Right forelimb (tissue), 1 donor: ENCODE measurements around the gene ATXN7L1.
"Not testable (repeated sequence)": the region's sequence is repeated elsewhere in the genome, so short reads cannot be mapped to it uniquely, and the experiment has no call there.

Experiments used
- DNase-seq: peaks from one replicate; pipeline ENCODE4 v3.0.0-alpha.2; 2018

ATXN7L1 gene

DNA sequence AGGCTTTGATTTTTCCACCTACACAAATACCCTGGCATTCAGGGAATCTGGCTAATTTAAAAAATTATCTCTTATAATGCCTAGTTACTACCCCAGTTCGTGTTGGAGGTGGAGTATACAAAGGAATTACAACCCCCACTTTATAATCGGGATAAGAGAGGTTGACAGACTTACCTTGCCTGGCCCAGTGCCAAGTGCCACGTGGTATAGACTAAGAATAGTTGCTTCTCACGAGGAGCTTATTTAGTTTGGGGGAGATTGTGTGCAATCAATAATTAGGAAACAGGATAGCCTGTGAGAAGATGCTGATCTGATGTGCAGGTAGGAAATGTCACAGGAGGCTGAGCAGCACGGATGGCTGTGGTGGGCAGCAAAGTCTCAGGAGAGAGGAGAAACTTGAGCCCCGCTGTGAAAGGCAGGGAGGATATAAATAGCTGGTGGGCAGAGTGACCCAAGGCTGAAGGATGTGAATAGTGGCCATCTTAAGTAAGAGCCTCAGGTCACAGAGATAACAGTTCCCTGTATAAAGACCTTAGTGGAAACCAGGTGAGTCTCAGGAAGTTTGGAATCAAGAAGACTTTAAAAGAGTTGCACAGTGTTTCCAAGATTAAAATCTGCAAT is 11.3 kb upstream of the ATXN7L1 start:
- DNase-seq: no peak

DNA sequence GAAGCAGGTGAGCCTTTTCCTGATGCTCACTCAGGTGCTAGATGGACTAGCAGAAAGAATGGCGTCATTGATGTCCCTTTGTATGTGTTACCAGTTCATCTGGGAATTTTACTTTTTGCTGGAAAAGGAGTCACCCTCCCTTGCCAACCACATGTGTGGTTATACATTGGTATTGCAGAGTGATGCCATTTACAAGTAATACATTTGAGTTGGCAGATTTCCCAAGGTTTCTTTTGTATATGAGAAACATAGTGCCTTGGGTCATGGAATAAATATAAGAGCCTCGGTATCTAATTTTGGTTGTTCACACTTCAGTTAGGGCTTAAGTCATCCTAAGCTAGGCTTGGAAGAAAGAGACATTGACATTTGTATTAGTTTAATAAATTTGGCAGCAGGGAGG is 10.4 kb upstream of the ATXN7L1 start:
- no peak for DNase-seq

DNA sequence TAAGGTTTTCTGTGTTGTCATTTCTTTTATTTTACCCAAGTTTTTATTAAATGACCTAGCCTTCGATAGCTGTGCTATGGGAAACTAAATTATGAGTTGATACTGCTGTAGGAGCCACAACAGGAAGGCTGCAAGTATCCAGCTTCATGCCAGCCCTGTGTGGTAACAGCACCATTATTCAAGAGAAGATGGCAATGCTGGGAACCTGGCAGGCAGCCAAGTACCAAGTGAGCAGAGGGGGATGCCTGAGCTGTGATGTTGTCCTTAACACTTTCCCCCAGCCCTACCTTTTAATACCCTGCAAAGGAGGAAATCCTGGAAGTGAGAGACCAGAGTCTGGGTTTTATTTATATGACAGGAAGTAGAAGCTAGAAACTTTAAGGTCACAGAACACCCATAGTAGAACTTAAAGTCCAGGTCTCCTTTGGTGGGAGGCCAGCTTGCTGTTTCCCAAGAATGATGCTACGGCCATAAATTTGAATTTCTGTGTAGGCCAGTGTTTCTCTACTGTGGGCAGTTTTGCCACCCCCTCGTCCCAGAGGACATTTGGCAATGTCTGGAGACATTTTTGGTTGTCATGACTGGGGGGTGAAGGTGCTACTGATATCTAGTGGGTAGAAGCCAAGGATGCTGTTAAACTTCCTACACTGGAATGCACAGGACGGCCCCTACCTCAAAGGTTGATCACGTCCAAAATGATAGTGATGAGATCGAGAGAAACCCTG is 9.2 kb upstream of the ATXN7L1 start:
- no peak for DNase-seq

DNA sequence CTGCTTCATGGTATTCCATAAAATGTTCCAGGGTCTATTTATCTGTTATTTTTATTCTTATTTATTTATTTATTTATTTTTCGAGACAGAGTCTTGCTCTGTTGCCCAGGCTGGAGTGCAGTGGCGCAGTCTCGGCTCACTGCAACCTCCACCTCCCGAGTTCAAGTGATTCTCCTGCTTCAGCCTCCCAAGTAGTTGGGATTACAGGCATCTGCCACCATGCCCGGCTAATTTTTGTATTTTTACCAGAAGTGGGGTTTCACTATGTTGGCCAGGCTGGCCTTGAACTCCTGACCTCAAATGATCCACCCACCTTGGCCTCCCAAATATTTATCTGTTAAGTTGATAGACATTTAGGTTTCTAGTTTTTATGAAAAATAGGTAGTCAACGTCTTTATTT is 6.8 kb upstream of the ATXN7L1 start:
- not testable (repeated sequence) for DNase-seq

DNA sequence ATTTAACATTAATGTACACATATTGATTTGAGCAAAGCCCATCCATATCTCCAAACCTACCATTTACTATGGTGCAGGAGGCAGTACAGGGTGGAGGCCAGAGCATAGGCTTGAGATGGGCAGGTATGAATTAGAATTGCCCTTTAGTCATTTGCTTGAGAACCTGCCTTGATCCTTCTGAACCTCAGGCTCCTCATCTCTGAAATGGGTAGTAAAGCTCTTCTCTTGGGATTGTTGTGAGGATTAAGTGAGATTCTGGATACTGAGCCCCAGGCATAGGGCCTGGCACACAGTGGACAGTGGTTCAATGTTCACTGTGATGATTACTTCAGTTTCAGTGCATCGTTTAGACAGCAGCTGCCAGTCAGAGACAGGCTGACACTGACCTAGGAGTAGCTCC is 5.0 kb upstream of the ATXN7L1 start:
- DNase-seq: no peak

DNA sequence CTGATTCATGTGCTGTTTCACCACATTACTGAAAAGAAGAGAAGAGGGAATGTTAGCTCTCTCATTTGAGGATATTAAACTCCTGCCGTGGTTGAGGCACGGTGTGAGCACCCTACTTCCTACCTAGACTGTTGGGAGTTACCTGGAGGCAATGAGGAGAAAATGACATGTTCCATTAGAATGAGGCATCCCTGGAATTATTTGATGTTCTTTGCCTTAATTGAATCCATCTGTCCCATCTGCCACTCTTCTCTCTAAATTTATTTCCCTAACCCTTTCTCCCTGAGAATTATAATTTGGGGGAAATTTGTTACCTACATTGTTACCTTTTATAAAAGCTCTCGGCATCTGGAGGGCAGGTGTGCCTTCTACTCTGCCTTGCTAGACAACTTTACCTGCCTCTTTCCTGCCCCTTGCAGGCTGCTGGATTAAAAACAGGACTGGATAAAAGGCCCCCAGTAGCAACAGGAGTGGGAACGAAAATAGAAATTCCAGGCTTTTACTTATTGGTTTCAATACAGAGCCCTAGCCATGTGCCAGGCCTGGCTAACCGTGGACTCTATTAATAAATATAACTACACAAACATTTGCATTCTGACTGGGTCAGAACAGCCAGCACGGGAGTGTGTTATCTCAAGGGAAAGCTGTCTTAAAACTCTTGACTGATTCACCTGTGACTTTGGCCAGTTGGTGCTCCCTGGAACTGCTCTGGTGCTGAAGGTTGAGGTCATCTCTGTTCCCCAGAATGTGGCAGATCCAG is 4.4 kb upstream of the ATXN7L1 start:
- no peak for DNase-seq

DNA sequence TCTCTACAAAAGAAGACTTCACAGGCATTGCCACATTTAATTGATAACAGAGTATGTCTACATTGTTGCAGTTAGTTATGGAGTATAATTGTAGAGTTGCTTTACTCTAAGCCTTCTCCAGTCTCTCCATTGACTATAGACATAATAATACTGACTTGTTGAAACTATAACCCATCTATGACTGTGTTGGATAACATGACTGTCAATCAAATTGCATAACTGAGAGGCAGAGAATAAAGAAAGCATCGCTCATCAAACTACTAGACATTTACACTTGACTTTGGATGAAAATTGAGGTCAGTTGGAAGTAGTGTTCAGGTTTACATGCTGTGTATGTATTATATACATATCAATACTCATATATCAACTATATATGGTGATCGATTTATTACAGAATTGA is 3.4 kb upstream of the ATXN7L1 start:
- no peak for DNase-seq

DNA sequence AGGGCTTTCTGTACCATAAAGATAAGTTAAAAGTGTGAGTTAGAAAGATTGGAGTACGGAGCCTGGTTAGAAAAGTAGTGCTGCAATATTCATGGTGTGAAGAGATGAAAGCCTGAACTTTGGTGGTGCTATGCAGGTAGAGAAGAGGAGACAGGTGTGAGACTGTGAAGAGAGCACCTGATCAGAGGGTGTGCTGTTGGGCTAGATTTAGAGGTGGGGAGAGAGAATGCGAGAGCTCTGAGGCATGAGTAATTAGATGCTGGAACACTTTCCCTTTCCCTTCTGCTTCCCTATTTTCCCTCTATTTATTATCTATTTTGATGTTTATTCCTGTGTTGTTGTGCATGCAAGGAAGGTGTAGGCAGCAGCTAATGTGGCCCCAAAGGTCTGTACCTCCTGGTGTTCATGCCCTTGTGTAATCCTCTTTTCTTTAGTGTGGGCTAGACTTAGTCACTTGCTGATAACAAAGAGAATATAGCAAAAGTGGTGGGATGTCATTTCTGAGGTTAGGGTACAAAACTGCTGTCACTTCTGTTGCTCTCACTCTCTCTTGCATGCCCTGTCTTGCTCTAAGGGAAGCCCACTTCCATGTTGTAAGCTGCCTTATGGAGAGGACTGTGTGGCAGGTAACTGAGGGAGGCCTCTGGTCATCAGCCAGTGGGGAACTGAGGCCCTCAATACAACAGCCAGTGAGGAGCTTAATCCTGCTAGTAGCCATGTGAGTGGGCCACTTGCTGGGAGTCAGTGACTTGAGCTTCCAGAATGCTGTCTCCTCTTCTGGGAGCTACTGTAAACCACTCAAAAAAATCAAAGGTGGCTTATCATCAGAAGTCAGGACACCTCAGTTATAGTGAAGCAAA is 2.6 kb upstream of the ATXN7L1 start:
- DNase-seq: no peak

DNA sequence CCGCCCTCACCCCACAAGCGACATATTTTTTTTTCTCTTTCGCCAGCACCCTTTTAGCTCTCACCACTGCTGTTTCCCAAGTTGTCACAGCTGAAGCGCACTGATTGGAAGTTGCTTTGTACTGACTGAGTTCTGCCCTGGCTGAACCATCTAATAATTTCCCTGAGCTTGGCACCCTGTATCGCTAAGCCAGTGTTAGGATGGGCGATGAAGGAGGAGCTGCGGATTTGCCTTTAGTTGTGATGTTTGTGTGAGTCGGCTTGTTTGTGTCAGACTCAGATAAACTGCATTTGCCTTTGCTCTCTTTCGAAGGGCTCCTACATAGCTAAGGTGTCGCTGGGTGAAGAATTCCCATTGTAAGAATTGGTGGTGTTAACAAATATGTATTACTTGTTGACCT is 1.3 kb upstream of the ATXN7L1 start:
- no peak for DNase-seq

DNA sequence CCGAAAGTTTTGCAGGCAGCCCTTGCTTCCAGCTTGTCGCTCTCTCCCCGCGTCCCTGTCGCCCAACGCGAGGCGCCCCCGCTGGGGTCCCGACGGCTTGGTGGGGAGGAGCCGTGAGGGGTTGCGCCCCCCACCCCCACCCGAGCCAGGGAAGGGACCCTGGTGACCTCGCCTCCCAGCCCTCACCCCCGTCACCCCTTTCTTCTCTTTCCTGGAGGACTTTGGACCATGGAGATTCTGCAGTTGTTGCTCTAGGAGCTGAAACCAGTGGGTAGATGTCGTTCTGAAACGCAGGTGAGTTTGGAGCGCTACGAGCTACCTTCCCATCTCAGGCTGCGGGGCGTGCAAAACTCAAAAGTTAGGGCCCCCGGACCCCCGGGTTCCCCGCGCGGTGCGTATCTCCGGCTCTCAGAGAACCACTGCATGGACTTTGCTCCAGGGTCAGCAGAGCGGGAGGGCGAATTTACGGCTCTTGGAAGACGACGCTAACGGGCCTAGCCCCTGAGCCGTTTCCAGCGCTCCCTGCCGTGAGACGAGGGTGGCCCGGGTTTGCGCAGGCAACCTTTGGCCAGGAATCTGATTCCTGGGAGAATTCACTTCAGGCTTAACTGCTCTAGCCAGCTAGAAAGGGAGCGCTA is 684 bp upstream of the ATXN7L1 start:
- DNase-seq: peak; percentile 64

DNA sequence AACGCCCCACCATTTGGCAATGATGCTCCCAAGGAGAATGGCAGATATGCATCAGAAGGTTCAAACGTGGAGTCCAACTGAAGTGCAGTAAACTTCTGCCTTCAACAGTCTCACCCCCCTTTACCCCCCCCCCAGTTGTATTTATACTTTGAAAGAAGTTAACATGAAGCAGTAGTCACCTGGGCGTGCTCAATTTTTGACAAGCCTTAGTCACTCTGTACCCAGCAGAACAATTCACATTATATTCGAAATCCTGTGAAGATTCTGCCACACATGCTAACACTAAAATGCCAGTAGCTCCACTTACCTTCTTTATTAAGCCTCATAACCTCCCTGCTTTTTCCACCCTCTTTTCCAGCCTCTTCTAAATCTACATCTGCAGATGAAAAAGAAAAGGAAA is 894 bp downstream of the ATXN7L1 start:
- DNase-seq: no peak

DNA sequence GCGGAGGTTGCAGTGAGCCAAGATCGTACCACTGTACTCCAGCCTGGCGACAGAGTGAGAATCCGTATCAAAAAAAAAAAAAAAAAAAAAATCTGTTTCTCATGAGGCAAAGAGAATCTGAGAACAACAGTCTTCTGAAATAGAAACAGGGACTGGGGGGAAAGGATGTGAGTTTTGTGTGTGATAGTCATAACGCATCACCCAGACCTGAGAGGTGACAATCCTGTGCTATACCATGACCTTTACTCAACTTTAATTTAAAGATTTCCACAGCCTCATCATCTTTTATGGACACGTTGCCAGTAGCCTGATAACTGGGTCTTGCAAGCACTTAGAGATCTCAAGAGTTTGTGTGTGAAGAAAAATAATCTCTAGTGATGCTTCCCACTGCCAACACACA is 2.3 kb downstream of the ATXN7L1 start:
- no peak for DNase-seq

DNA sequence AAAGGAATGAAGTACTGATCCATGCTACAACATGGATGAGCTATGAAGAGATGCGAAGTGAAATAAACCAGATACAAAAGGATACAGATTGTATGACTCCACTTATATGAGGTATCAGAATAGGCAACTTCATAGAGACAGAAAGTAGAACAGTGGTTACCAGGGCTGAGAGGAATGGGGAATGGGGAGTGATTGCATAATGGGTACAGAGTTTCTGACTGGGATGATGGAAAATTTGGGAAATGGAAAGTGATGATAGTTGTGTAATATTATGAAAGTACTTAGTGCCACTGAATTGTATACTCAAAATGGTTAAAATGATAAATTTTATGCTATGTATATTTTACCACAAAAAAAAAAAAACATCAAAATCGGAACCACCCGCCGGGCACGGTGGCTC is 3.9 kb downstream of the ATXN7L1 start:
- DNase-seq: no peak

DNA sequence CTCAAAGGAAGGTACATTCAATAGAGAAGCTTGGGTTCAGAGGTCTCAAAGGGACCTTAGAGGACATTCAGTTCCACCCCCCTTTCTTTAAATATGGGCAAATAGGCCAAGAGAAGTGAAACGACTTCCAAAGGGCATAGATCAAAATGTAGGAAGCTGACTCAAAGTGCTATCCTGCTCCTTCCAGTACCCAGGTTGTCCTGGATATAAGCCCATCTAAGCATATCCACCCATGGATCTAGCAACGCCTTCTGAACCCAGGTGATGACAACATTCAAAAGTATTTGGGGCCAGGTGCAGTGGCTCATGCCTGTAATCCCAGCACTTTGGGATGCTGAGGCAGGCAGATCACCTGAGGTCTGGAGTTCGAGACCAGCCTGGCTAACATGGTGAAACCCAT is 5.3 kb downstream of the ATXN7L1 start:
- DNase-seq: no peak

DNA sequence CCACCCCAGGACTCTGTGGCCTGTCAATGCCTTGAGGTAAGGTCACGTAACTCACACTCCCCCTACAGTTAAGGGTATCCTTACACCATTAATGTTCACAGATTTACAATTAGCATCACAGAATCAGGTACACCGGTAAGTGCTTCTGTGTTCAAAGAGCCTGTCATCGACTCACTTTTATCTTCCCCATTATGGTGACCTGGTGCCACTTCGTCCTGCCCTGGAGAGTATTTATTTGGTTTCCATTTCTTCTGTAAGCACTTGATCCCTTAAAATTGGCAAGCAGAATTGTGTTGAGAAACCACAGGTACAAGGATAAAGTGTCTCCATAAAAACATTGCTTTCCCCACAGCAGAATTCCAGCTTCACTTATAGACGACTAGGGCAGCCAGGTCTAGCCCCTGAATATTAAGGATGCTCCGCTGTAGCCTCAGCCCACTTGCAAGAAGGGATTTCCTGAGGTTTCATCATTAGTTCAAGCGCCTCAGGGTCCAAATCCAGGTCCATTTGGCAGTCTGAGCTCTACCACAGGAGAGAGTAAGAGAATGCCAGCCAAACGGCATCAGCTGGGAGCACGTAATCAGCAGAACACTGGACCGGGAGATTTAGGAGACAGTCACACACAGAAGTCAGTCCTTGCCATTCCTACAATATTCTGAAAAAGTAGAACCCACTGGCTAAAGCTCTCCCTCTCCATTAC is 10.1 kb downstream of the ATXN7L1 start:
- no peak for DNase-seq

DNA sequence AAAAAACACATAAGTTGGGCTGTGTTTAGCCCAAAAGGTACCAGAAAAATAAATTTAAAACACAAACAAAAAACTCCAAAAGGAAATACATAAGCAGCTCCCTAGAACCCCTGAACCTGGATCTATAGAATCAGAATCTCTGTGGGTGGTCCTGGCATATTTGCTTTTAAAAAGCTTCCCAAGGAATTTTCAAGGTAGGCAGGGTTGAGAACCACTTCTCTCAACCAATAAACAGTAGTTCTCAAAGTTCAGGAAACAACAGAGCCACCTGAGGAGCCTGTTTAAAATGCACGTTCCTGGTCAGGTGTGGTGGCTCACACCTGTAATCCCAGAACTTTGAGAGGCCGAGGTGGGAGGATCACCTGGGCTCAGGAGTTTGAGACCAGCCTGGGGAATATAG is 12.5 kb downstream of the ATXN7L1 start:
- no peak for DNase-seq

DNA sequence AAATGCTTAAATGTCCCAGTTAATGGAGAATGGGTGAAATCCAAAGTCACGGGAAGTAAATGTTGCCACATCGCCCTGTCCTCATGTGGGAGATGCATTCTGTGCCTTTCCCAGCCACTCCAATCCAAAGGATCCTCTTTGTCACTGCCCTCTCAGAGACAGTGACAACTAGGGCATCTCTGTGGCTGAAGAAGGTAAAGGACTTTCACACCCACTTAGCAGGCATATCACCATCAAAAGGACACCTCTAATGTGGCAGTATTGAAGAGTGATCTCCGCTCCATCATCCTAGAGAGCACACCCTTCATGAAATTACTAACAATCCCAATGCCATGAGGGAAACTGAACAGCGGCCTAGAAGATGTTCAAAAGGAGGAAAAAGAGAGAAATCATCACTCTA is 13.6 kb downstream of the ATXN7L1 start:
- DNase-seq: no peak

DNA sequence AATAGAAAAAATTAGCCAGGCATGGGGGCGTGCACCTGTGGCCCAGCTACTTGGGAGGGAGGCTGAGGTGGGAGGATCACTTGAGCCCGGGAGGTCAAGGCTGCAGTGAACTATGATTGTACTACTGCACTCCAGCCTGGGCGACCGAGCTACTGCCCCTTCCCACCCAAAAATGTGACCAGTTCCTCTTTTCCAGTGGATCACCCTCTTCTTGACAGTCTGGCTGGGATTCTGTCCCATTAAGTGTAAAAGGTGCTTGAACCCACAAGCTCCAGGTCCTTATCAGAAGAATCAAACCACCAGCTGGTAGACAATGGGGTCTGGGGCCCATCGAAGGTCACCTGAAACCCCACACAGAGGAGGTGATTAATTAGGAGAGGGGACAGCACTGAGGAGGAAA is 14.1 kb downstream of the ATXN7L1 start:
- no peak for DNase-seq

DNA sequence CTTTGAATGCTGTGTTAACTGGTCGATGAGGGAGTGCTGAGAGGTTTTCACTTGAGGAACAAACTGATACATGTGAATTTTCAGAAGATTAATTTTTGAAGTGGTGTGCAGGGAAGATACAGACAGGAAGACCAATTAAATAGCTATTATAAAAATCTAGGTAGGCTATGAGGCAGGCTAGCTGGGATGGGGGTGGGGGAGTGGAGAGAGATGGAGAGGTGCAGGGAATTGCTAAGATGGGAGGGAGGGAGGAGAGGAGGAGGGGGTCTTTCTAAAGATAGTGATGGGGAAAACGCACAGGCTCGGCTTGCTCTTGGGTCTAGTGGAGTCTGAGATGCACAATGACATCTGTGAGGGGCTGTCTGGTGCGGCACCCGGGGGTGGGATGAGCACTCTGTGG is 15.2 kb downstream of the ATXN7L1 start:
- no peak for DNase-seq

DNA sequence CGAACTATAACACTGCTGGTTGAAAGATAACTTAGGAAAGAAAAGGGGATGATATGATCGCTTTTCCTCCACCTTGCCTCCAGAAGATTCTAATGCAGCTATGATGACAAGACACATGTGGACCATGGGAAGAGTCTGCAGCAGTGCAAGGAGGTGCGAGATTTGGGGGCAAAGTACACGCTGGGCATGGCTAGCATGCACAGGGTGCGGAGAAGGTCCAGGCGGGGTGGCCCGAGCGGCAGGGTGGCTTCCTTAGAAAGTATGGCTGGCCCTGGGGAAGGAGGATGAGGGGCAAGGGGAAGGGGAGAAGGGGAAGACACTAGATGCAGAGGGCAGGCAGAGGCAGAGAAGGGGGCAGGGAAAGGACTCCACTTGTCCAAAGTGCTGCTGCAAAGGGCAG is 15.6 kb downstream of the ATXN7L1 start:
- DNase-seq: no peak

DNA sequence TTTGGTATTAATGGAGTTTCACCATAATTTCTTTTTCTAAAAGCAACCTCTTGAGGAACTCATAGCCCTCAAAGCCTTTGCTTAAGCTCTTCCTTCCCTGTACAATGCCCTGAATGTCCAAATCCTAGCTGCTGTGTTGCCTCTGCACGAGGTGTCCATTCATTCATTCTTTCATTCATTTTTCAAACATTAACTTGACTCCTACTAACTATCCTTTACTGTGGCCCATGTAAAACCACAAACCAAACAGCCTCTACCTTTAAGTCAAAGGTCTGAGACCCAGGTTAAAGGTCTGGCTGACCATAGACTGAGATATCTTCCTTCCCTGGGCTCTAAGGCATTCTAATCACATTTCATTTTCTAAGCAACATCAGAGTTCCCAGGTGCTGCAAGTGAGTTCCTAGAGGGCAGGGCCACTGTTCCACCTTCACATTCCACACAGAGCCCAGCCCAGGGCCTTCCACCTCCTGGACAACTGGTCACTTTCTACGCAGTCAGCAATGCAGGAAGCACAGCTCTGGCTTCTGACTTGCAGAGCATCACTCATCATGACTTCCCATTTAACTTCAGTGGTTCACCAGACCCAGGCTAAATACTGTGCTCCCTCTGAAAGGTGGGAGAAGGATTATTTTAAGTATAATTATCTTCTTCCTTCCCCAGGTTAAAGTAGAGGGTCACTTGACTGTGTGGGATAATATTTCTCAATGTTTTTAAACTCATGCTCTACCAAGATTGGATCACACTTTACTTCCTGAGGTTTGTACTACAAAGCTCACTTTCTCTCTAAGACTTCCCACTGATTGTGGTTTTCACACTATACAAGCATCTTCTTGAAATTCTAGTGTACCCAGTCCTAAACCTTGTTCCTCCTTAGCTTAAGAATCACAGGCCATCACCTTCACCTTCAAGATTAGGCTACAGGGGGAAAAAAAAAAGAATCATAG is 19.1 kb downstream of the ATXN7L1 start:
- DNase-seq: no peak
